SK-N-SH (cell line): ENCODE data around the gene FAM50B. TPM values are rescaled to one million over a fixed set of nuclear protein-coding genes. Genes with fewer than 3 reads are reported as not detected.

Experiments used
- CTCF ChIA-PET: fragments of 300-600, 350-600 bp; formaldehyde crosslinking; extraction: SDS; loops from one replicate; lab custom pipeline; 2021; lab: Yijun Ruan, JAX
- POLR2A ChIA-PET: fragments of 350-600 bp; sonication (Branson Sonifier 250); formaldehyde crosslinking; extraction: SDS; loops from one replicate; lab custom pipeline; 2020; ENCODE audit warnings: antibody characterized with exemption, inconsistent platforms; lab: Yijun Ruan, JAX
- DNase-seq: peaks from one replicate; pipeline ENCODE4 v3.0.0; 2012
- H2AFZ ChIP-seq: fragments of 200-600 bp; sonication (generic); 2 replicates; pipeline ENCODE4 v1.8.1; 2016; ENCODE audit warnings: antibody characterized with exemption, mild to moderate bottlenecking, low read depth
- H3F3A ChIP-seq: fragments of 200-600 bp; sonication (generic); replicated peaks from 2 replicates; pipeline ENCODE3; 2016; ENCODE audit warnings: antibody characterized with exemption, mild to moderate bottlenecking; ENCODE audit not compliant: insufficient read depth
- H3K27ac ChIP-seq, 2 experiments: fragments of 200-500 bp in 1 of 2; fragments of 200-600 bp in 1 of 2; sonication (Bioruptor generic) in 1 of 2; sonication (generic), shearing (Covaris generic) in 1 of 2; 2 replicates each; pipeline versions ENCODE4 v1.5.1 to v1.6.1; 2014 to 2016; ENCODE audit warnings: low read depth in 2 of 2, inconsistent platforms in 1 of 2, low read length in 1 of 2, mild to moderate bottlenecking in 1 of 2, mixed read lengths in 1 of 2
- H3K27me3 ChIP-seq: fragments of 200-600 bp; sonication (generic), shearing (Covaris generic); 2 replicates; pipeline ENCODE4 v1.6.1; 2016; ENCODE audit warnings: mixed run types; ENCODE audit not compliant: insufficient read depth
- H3K36me3 ChIP-seq, 2 experiments: fragments of 200-500 bp in 1 of 2; fragments of 200-600 bp in 1 of 2; sonication (Bioruptor generic) in 1 of 2; sonication (generic) in 1 of 2; replicated peaks in 1 of 2; 2 replicates each; pipeline versions ENCODE3 to v1.5.1; 2014 to 2016; ENCODE audit warnings: low read length in 1 of 2, mild to moderate bottlenecking in 1 of 2; ENCODE audit not compliant: insufficient read depth in 2 of 2, control insufficient read depth in 1 of 2
- H3K4me1 ChIP-seq, 2 experiments: fragments of 200-500 bp in 1 of 2; fragments of 200-600 bp in 1 of 2; sonication (Bioruptor generic) in 1 of 2; sonication (generic), shearing (Covaris generic) in 1 of 2; 2 replicates each; pipeline versions ENCODE4 v1.5.1 to v1.6.1; 2014 to 2016; ENCODE audit warnings: low read depth in 1 of 2, low read length in 1 of 2, mixed run types in 1 of 2; ENCODE audit not compliant: insufficient read depth in 2 of 2, control insufficient read depth in 1 of 2
- H3K4me2 ChIP-seq: fragments of 200-600 bp; sonication (generic), shearing (Covaris generic); 2 replicates; pipeline ENCODE4 v1.6.1; 2017; ENCODE audit warnings: mixed run types
- H3K4me3 ChIP-seq, 2 experiments: fragments of 200-500 bp in 1 of 2; fragments of 200-600 bp in 1 of 2; sonication (Bioruptor generic) in 1 of 2; sonication (generic), shearing (Covaris generic) in 1 of 2; 2 replicates each; pipeline versions ENCODE4 v1.5.1 to v1.8.1; 2014 to 2016; ENCODE audit warnings: low read depth in 2 of 2, inconsistent platforms in 1 of 2, low read length in 1 of 2, mild to moderate bottlenecking in 1 of 2, mixed read lengths in 1 of 2, moderate library complexity in 1 of 2
- H3K79me2 ChIP-seq: fragments of 200-600 bp; sonication (generic); 2 replicates; pipeline ENCODE4 v1.8.1; 2017; ENCODE audit warnings: mild to moderate bottlenecking; ENCODE audit not compliant: insufficient read depth
- H3K9ac ChIP-seq: fragments of 200-600 bp; sonication (generic); 2 replicates; pipeline ENCODE4 v1.6.1; 2017; ENCODE audit warnings: mixed run types
- H3K9me2 ChIP-seq: fragments of 200-600 bp; sonication (generic); 2 replicates; pipeline ENCODE4 v1.6.1; 2017; ENCODE audit warnings: mixed run types
- H3K9me3 ChIP-seq: fragments of 200-600 bp; sonication (generic); 2 replicates; pipeline ENCODE4 v1.6.1; 2017; ENCODE audit warnings: mixed run types, mild to moderate bottlenecking, moderate library complexity
- H4K20me1 ChIP-seq: fragments of 200-600 bp; sonication (generic); 2 replicates; pipeline ENCODE4 v1.6.1; 2017; ENCODE audit warnings: mild to moderate bottlenecking, mixed run types; ENCODE audit not compliant: insufficient read depth
- CTCF ChIP-seq: fragments of 200-600 bp; sonication (generic); IDR thresholded peaks from 2 replicates; pipeline ENCODE4 v1.6.1; 2017; ENCODE audit warnings: antibody characterized with exemption, mild to moderate bottlenecking, moderate library complexity
- ELF1 ChIP-seq: IDR thresholded peaks from 2 replicates; pipeline ENCODE4 v1.4.0; 2012
- EZH2phosphoT487 ChIP-seq: fragments of 200-600 bp; sonication (generic); IDR thresholded peaks from 2 replicates; pipeline ENCODE4 v1.6.1; 2017; ENCODE audit warnings: low read depth, mixed run types, mild to moderate bottlenecking, antibody characterized with exemption, moderate library complexity, borderline replicate concordance
- FOSL2 ChIP-seq: IDR thresholded peaks from 2 replicates; pipeline ENCODE4 v1.4.0; 2012; ENCODE audit warnings: low read depth, mild to moderate bottlenecking, moderate library complexity, borderline replicate concordance
- GABPA ChIP-seq: IDR thresholded peaks from 2 replicates; pipeline ENCODE4 v1.4.0; 2012; ENCODE audit warnings: low read depth, mild to moderate bottlenecking
- GATA2 ChIP-seq: sonication (generic); formaldehyde crosslinking; IDR thresholded peaks from 2 replicates; pipeline ENCODE4 v1.5.0; 2020; ENCODE audit warnings: mild to moderate bottlenecking, missing genetic modification reagents
- IRF3 ChIP-seq: fragments of 150-350 bp; IDR thresholded peaks from 2 replicates; pipeline ENCODE4 v1.6.1; 2016; ENCODE audit warnings: mild to moderate bottlenecking, low read depth, low read length
- JUND ChIP-seq: IDR thresholded peaks from 2 replicates; pipeline ENCODE4 v1.4.0; 2012
- MAX ChIP-seq: IDR thresholded peaks from 2 replicates; pipeline ENCODE4 v1.4.0; 2012; ENCODE audit warnings: low read depth
- MEF2A ChIP-seq: IDR thresholded peaks from 2 replicates; pipeline ENCODE4 v1.4.0; 2012; ENCODE audit warnings: low read depth, borderline replicate concordance
- MXI1 ChIP-seq: IDR thresholded peaks from 2 replicates; pipeline ENCODE4 v1.6.1; 2012; ENCODE audit warnings: mild to moderate bottlenecking, low read depth, low read length, improper control_type of control experiment
- NFIC ChIP-seq: IDR thresholded peaks from 2 replicates; pipeline ENCODE4 v1.4.0; 2012; ENCODE audit warnings: borderline replicate concordance
- NRF1 ChIP-seq: IDR thresholded peaks from 2 replicates; pipeline ENCODE4 v1.6.1; 2012; ENCODE audit warnings: low read depth, mild to moderate bottlenecking, low read length
- PBX3 ChIP-seq: IDR thresholded peaks from 2 replicates; pipeline ENCODE4; 2012
- POLR2AphosphoS5 ChIP-seq: IDR thresholded peaks from 2 replicates; pipeline ENCODE4 v1.6.1; 2012; ENCODE audit warnings: low read depth, low read length
- RCOR1 ChIP-seq: fragments of 150-350 bp; IDR thresholded peaks from 2 replicates; pipeline ENCODE4 v1.6.1; 2017; ENCODE audit warnings: antibody characterized with exemption, low read length
- RFX5 ChIP-seq: IDR thresholded peaks from 2 replicates; pipeline ENCODE4 v1.6.1; 2012; ENCODE audit warnings: mild to moderate bottlenecking, improper control_type of control experiment, low read length
- SIN3A ChIP-seq: IDR thresholded peaks from 2 replicates; pipeline ENCODE4 v1.6.1; 2012; ENCODE audit warnings: low read depth, mild to moderate bottlenecking, low read length, moderate library complexity, borderline replicate concordance
- SMC3 ChIP-seq: IDR thresholded peaks from 2 replicates; pipeline ENCODE4 v1.6.1; 2012; ENCODE audit warnings: low read depth, low read length, improper control_type of control experiment
- TAF1 ChIP-seq: IDR thresholded peaks from 2 replicates; pipeline ENCODE4 v1.6.1; 2012; ENCODE audit warnings: low read depth, mild to moderate bottlenecking, low read length, moderate library complexity, borderline replicate concordance
- USF1 ChIP-seq: IDR thresholded peaks from 2 replicates; pipeline ENCODE4 v1.4.0; 2012; ENCODE audit warnings: low read depth, borderline replicate concordance
- ZBTB33 ChIP-seq: IDR thresholded peaks from 2 replicates; pipeline ENCODE4 v1.4.0; 2012; ENCODE audit warnings: low read depth, borderline replicate concordance
- WGBS: methylation state at CpG from one replicate; pipeline ENCODE4 v1.1.6; 2017; ENCODE audit warnings: low lambda C conversion rate; 5-methylcytosine and 5-hydroxymethylcytosine counted together
- polyA plus RNA-seq, 3 experiments: library from polyadenylated mRNA; depleted of rRNA; stranded (reverse); fragments of >200 nt; gene quantifications; 2 replicates each; pipeline ENCODE4 v1.2.3, GENCODE V29; 2012

The FAM50B gene
- polyA plus RNA-seq, 1 of the 3 experiments (the other 2 are of a cell fraction), result 13.8 TPM

GRCh38 chr6:3830806-3831205 lies 18.4 kb upstream of the FAM50B start (continued):
- TF ChIP-seq IRF3, result no peak
- no peak for TF ChIP-seq ZBTB33
- no peak for TF ChIP-seq SMC3
- TF ChIP-seq GATA2 (CRISPR knock-in tag), result no peak
- TF ChIP-seq CTCF, result no peak
- TF ChIP-seq ELF1, result no peak
- no peak for TF ChIP-seq NRF1
- TF ChIP-seq GABPA, result no peak
- no peak for TF ChIP-seq SIN3A
- no peak for TF ChIP-seq EZH2phosphoT487
- no peak for TF ChIP-seq MXI1
- TF ChIP-seq, all 33 proteins: peak for 0

GRCh38 chr6:3831761-3832530 lies 17.2 kb upstream of the FAM50B start:
- Histone ChIP-seq H2AFZ (no peak overlapping the region; the same call in 1 of the 2 replicates), H3K4me2 (no peak overlapping the region), H3F3A (peaks cover 4% of the 10 kb centered on the region), H3K36me3 (no peaks in the 10 kb centered on the region), H3K27me3 (no peaks in the 10 kb centered on the region), H3K9ac (0 out of 2 replicates have a peak overlapping the region, but pooled peaks have one; percentile 8), H3K79me2 (no peaks in the 10 kb centered on the region), H3K4me3 (no peak overlapping the region), H3K9me3 (no peaks in the 10 kb centered on the region), H3K9me2 (no peaks in the 10 kb centered on the region), H3K4me1 (peaks cover 0 to 8% of the 10 kb centered on the region in 2 experiments; a peak in 1 of 4 replicates), H4K20me1 (no peaks in the 10 kb centered on the region), H3K27ac (no peak overlapping the region)
- 95% methylated on average over 6 of the region's 6 CpGs for WGBS
- ChIA-PET POLR2A (no interaction called here), CTCF (interaction anchor here (0.8 to 1.1 kb wide), 3 partner anchors 13 to 83 kb away, joined by 3 read pairs; partner anchors contain the start of gene FAM50B)
- no peak for DNase-seq
- TF ChIP-seq PBX3 (no peak), MXI1 (no peak), RFX5 (no peak), SMC3 (no peak), MEF2A (no peak), NFIC (no peak), USF1 (no peak), POLR2AphosphoS5 (no peak), MAX (no peak), TAF1 (no peak), EZH2phosphoT487 (no peak), JUND (no peak), FOSL2 (no peak), RCOR1 (no peak)
